Measurements from ENCODE around the gene OPTC.

Gene OPTC

DNA sequence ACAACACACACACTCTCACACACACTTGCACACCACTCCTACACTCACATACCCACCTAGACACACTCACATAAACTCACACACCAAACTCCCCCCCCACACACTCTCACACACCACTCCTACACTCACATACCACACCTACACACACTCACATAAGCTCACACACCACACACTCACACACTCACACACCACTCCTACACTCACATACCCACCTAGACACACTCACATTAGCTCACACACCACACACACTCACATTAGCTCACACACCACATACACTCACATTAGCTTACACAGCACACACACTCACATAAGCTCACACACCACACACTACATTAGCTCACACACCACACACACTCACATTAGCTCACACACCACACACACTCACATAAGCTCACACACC is 33.1 kb downstream of the OPTC start:
- no peak for TF ChIP-seq OSR1 (CRISPR knock-in tag; IDR thresholded peaks at IDR 0.05)
- TF ChIP-seq, protein P1, sequence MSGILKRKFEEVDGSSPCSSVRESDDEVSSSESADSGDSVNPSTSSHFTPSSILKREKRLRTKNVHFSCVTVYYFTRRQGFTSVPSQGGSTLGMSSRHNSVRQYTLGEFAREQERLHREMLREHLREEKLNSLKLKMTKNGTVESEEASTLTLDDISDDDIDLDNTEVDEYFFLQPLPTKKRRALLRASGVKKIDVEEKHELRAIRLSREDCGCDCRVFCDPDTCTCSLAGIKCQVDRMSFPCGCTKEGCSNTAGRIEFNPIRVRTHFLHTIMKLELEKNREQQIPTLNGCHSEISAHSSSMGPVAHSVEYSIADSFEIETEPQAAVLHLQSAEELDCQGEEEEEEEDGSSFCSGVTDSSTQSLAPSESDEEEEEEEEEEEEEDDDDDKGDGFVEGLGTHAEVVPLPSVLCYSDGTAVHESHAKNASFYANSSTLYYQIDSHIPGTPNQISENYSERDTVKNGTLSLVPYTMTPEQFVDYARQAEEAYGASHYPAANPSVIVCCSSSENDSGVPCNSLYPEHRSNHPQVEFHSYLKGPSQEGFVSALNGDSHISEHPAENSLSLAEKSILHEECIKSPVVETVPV (CRISPR knock-in tag; IDR thresholded peaks at IDR 0.05), result no peak
- no peak for TF ChIP-seq RARB (CRISPR knock-in tag; IDR thresholded peaks at IDR 0.05)
- no peak for TF ChIP-seq ISL1 (CRISPR knock-in tag; IDR thresholded peaks at IDR 0.05)
- no peak for TF ChIP-seq ZNF8 (CRISPR knock-in tag; IDR thresholded peaks at IDR 0.05)
- TF ChIP-seq, protein P2, sequence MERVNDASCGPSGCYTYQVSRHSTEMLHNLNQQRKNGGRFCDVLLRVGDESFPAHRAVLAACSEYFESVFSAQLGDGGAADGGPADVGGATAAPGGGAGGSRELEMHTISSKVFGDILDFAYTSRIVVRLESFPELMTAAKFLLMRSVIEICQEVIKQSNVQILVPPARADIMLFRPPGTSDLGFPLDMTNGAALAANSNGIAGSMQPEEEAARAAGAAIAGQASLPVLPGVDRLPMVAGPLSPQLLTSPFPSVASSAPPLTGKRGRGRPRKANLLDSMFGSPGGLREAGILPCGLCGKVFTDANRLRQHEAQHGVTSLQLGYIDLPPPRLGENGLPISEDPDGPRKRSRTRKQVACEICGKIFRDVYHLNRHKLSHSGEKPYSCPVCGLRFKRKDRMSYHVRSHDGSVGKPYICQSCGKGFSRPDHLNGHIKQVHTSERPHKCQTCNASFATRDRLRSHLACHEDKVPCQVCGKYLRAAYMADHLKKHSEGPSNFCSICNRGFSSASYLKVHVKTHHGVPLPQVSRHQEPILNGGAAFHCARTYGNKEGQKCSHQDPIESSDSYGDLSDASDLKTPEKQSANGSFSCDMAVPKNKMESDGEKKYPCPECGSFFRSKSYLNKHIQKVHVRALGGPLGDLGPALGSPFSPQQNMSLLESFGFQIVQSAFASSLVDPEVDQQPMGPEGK (CRISPR knock-in tag; IDR thresholded peaks at IDR 0.05; ENCODE audit: borderline replicate concordance), result no peak
- TF ChIP-seq ZC3H10 (CRISPR knock-in tag; IDR thresholded peaks at IDR 0.05), result no peak
- no peak for ATAC-seq

DNA sequence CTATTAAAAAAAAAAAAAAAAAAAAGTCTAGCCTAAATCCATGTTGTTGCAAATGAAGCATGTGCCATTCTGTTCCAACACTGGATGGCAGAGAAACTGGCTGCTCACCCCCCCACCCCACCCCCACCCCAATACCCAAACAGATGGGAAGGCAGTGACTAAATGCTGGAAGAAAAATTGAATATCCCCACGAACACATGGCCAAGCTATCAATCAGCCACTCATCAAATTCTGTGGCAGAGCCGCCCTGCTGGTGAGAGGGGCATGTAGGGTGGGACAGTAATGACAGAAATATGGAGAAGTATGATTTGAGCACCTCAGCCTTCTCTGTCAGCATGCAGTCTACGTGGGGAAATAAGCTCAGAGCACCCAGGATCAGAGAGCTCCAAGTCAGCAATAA is 34.1 kb downstream of the OPTC start:
- no peak for ATAC-seq
- TF ChIP-seq ZC3H10 (CRISPR knock-in tag; IDR thresholded peaks at IDR 0.05) (no peak), TCF4 (CRISPR knock-in tag; IDR thresholded peaks at IDR 0.05; ENCODE audit: borderline replicate concordance) (no peak), ESRRG (CRISPR knock-in tag; IDR thresholded peaks at IDR 0.05) (no peak), ZFP3 (CRISPR knock-in tag; IDR thresholded peaks at IDR 0.05) (no peak), SNAI2 (CRISPR knock-in tag; IDR thresholded peaks at IDR 0.05) (no peak), OSR1 (CRISPR knock-in tag; IDR thresholded peaks at IDR 0.05) (no peak), ZNF565 (CRISPR knock-in tag; conservative IDR thresholded peaks at IDR 0.05; ENCODE audit: low read depth) (no peak)
- TF ChIP-seq, protein P3, sequence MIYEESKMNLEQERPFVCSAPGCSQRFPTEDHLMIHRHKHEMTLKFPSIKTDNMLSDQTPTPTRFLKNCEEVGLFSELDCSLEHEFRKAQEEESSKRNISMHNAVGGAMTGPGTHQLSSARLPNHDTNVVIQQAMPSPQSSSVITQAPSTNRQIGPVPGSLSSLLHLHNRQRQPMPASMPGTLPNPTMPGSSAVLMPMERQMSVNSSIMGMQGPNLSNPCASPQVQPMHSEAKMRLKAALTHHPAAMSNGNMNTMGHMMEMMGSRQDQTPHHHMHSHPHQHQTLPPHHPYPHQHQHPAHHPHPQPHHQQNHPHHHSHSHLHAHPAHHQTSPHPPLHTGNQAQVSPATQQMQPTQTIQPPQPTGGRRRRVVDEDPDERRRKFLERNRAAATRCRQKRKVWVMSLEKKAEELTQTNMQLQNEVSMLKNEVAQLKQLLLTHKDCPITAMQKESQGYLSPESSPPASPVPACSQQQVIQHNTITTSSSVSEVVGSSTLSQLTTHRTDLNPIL (CRISPR knock-in tag; IDR thresholded peaks at IDR 0.05; ENCODE audit: low read depth), result no peak
- TF ChIP-seq, protein P2 (CRISPR knock-in tag; IDR thresholded peaks at IDR 0.05; ENCODE audit: borderline replicate concordance), result no peak

DNA sequence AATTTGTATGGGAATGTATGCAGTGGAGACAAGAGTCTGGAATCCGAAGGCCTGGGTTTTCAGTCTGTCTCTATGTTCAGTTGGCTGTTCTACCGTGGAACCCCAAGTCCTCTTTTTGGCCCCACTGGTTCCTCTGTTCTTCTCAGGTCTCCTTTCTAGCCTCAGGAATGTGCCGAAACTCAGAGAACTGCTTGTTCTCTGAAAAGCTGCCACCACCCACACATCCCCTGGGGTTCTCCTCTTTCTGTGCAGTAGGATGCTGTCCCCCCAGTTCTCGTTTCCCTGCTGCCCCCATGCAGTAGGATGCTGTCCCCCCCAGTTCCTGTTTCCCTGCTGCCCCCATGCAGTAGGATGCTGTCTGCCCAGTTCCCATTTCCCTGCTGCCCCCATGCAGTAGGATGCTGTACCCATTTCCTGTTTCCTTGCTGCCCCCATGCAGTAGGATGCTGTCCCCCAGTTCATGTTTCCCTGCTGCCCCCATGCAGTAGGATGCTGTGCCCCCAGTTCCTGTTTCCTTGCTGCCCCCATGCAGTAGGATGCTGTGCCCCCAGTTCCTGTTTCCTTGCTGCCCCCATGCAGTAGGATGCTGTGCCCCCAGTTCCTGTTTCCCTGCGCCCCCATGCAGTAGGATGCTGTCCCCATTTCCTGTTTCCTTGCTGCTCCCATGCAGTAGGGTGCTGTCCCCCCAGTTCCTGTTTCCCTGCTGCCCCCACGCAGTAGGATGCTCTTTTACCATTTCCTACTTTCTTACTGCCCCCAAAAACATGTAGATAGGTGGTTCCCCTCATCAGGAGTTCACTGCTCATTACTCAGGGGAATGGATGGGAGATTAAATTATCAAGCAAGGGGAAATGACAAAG is 35.3 kb downstream of the OPTC start:
- no peak for ATAC-seq

DNA sequence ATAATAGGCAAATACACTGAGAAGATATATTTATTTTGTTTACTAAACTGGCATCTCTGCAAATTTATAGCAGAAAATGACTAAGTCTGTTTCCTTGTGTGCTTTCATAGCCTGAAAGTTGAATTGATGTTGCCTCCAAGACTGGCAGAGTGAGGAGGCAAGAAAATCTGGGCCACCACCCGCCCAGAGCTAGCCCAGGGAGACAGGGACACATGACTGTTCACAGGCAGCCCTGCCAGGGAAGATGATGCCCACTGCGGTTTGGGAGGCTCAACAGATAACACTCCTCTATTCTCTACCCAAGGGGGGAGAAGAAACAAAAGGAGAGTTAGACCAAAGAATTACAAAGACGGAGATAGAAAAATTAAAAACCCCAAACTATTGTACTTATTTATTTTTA is 37.1 kb downstream of the OPTC start:
- no peak for ATAC-seq
- TF ChIP-seq ZNF565 (CRISPR knock-in tag; conservative IDR thresholded peaks at IDR 0.05; ENCODE audit: low read depth), result no peak

More for the DNA sequence above, 35.3 kb downstream of the OPTC start:
- TF ChIP-seq ISL1 (CRISPR knock-in tag; IDR thresholded peaks at IDR 0.05) (no peak), TOX (CRISPR knock-in tag; IDR thresholded peaks at IDR 0.05; ENCODE audit: borderline replicate concordance) (no peak), BACH2 (CRISPR knock-in tag; IDR thresholded peaks at IDR 0.05; ENCODE audit: borderline replicate concordance) (no peak), ZNF565 (CRISPR knock-in tag; conservative IDR thresholded peaks at IDR 0.05; ENCODE audit: low read depth) (no peak)

DNA sequence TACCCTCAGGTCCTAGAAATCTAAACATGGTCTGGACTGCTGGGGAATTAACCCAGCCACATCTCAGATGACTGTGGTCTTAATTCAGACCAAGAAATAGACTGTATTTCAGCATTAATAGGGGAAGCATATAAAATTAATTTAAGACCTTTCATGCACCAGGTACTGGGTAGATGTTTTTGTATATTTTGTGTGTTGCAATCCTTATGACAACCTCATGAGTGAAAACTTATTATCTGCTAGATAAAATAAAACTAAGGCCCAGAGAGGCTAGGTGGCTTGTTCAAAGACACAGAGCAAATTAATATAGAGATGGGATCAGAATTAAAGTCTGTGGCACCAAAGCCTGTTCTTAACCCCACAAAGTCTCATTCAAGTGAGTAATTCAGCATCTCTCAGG is 40.1 kb downstream of the OPTC start:
- no peak for ATAC-seq
- TF ChIP-seq, protein P3 (CRISPR knock-in tag; IDR thresholded peaks at IDR 0.05; ENCODE audit: low read depth), result no peak
- TF ChIP-seq ESRRG (CRISPR knock-in tag; IDR thresholded peaks at IDR 0.05) (no peak), SNAI2 (CRISPR knock-in tag; IDR thresholded peaks at IDR 0.05) (no peak), ARNTL (CRISPR knock-in tag; IDR thresholded peaks at IDR 0.05; ENCODE audit: borderline replicate concordance, low read depth) (no peak), GLIS3 (CRISPR knock-in tag; IDR thresholded peaks at IDR 0.05) (no peak), ZNF70 (CRISPR knock-in tag; IDR thresholded peaks at IDR 0.05) (no peak), ZFP30 (CRISPR knock-in tag; IDR thresholded peaks at IDR 0.05) (no peak)
- TF ChIP-seq, protein P4, sequence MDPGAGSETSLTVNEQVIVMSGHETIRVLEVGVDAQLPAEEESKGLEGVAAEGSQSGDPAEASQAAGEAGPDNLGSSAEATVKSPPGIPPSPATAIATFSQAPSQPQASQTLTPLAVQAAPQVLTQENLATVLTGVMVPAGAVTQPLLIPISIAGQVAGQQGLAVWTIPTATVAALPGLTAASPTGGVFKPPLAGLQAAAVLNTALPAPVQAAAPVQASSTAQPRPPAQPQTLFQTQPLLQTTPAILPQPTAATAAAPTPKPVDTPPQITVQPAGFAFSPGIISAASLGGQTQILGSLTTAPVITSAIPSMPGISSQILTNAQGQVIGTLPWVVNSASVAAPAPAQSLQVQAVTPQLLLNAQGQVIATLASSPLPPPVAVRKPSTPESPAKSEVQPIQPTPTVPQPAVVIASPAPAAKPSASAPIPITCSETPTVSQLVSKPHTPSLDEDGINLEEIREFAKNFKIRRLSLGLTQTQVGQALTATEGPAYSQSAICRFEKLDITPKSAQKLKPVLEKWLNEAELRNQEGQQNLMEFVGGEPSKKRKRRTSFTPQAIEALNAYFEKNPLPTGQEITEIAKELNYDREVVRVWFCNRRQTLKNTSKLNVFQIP (CRISPR knock-in tag; IDR thresholded peaks at IDR 0.05; ENCODE audit: borderline replicate concordance, low read depth), result no peak
- TF ChIP-seq, protein P2 (CRISPR knock-in tag; IDR thresholded peaks at IDR 0.05; ENCODE audit: borderline replicate concordance), result no peak
- TF ChIP-seq, protein P1 (CRISPR knock-in tag; IDR thresholded peaks at IDR 0.05), result no peak

Measured in SK-N-SH treated with all-trans-retinoic acid at 6 μM for 48 hours (cell line).